Adipocyte (in vitro differentiated cells): ENCODE results near the gene RBM18.

Source experiments
- DNase-seq: peaks from one replicate; pipeline ENCODE4 v3.0.0-alpha.2; 2015; ENCODE audit warnings: low read depth
- H3K27me3 ChIP-seq: replicated peaks from 2 replicates; pipeline ENCODE4 v1.7.0; 2013; ENCODE audit warnings: mild to moderate bottlenecking, low read length, moderate library complexity; ENCODE audit not compliant: control insufficient read depth, insufficient read depth
- H3K36me3 ChIP-seq: 2 replicates; pipeline ENCODE4 v1.7.0; 2013; ENCODE audit warnings: low read length, mild to moderate bottlenecking, moderate library complexity; ENCODE audit not compliant: control insufficient read depth, insufficient read depth, severe bottlenecking
- H3K4me1 ChIP-seq: 2 replicates; pipeline ENCODE4 v1.7.0; 2013; ENCODE audit warnings: mild to moderate bottlenecking, low read length, moderate library complexity; ENCODE audit not compliant: control insufficient read depth, insufficient read depth
- H3K4me3 ChIP-seq: 2 replicates; pipeline ENCODE4 v1.7.0; 2013; ENCODE audit warnings: mild to moderate bottlenecking, low read length, moderate library complexity
- H3K9ac ChIP-seq: 2 replicates; pipeline ENCODE4 v1.7.0; 2013; ENCODE audit warnings: mild to moderate bottlenecking, low read length, moderate library complexity
- H3K9me3 ChIP-seq: 2 replicates; pipeline ENCODE4 v1.7.0; 2013; ENCODE audit warnings: mild to moderate bottlenecking, low read length, moderate library complexity; ENCODE audit not compliant: control insufficient read depth

The RBM18 gene

GRCh38 chr9:122197882-122198281 lies 66.8 kb downstream of the RBM18 start:
- no peak for DNase-seq
- peaks cover 14% of the 10 kb centered on the region for H3K4me1 ChIP-seq
- no peak overlapping the region for H3K4me3 ChIP-seq
- H3K9ac ChIP-seq, result no peak overlapping the region
- H3K9me3 ChIP-seq, result no peaks in the 10 kb centered on the region
- H3K27me3 ChIP-seq, result peaks cover 17% of the 10 kb centered on the region
- no peaks in the 10 kb centered on the region for H3K36me3 ChIP-seq

GRCh38 chr9:122197426-122197825 lies 67.2 kb downstream of the RBM18 start:
- no peak overlapping the region for H3K9ac ChIP-seq
- DNase-seq, result no peak
- H3K27me3 ChIP-seq, result peaks cover 17% of the 10 kb centered on the region
- peaks cover 14% of the 10 kb centered on the region for H3K4me1 ChIP-seq
- H3K4me3 ChIP-seq, result no peak overlapping the region
- H3K9me3 ChIP-seq, result no peaks in the 10 kb centered on the region
- H3K36me3 ChIP-seq, result no peaks in the 10 kb centered on the region

- no peaks in the 10 kb centered on the region for H3K36me3 ChIP-seq
- no peak overlapping the region for H3K9ac ChIP-seq
- no peaks in the 10 kb centered on the region for H3K9me3 ChIP-seq
- no peak overlapping the region for H3K4me3 ChIP-seq
- peaks cover 17% of the 10 kb centered on the region for H3K27me3 ChIP-seq
- no peak for DNase-seq
- peaks cover under 1% of the 10 kb centered on the region for H3K4me1 ChIP-seq
Observed at GRCh38 chr9:122195875-122196274, 68.8 kb downstream of the RBM18 start.

- H3K9me3 ChIP-seq, result no peaks in the 10 kb centered on the region
- no peaks in the 10 kb centered on the region for H3K4me1 ChIP-seq
- H3K27me3 ChIP-seq, result peaks cover 17% of the 10 kb centered on the region
- H3K4me3 ChIP-seq, result no peak overlapping the region
- no peaks in the 10 kb centered on the region for H3K36me3 ChIP-seq
- no peak overlapping the region for H3K9ac ChIP-seq
- no peak for DNase-seq
Observed at GRCh38 chr9:122193651-122194050, 71.0 kb downstream of the RBM18 start.

- Histone ChIP-seq H3K36me3 (no peaks in the 10 kb centered on the region), H3K27me3 (peaks cover 12% of the 10 kb centered on the region), H3K9ac (no peak overlapping the region), H3K4me3 (no peak overlapping the region), H3K4me1 (no peaks in the 10 kb centered on the region), H3K9me3 (no peaks in the 10 kb centered on the region)
- no peak for DNase-seq
Observed at GRCh38 chr9:122192914-122193525, 71.6 kb downstream of the RBM18 start.

GRCh38 chr9:122192261-122192875 lies 72.3 kb downstream of the RBM18 start:
- Histone ChIP-seq H3K9ac (no peak overlapping the region), H3K4me1 (no peaks in the 10 kb centered on the region), H3K9me3 (no peaks in the 10 kb centered on the region), H3K4me3 (no peak overlapping the region), H3K36me3 (no peaks in the 10 kb centered on the region), H3K27me3 (peaks cover 6% of the 10 kb centered on the region)
- DNase-seq, result no peak

- no peak overlapping the region for H3K9ac ChIP-seq
- H3K27me3 ChIP-seq, result no peaks in the 10 kb centered on the region
- no peak for DNase-seq
- no peak overlapping the region for H3K4me3 ChIP-seq
- H3K4me1 ChIP-seq, result no peaks in the 10 kb centered on the region
- no peaks in the 10 kb centered on the region for H3K36me3 ChIP-seq
- no peaks in the 10 kb centered on the region for H3K9me3 ChIP-seq
Observed at GRCh38 chr9:122191584-122191983, 73.1 kb downstream of the RBM18 start.

- Histone ChIP-seq H3K4me1 (no peaks in the 10 kb centered on the region), H3K36me3 (no peaks in the 10 kb centered on the region), H3K9ac (no peak overlapping the region), H3K4me3 (no peak overlapping the region), H3K9me3 (no peaks in the 10 kb centered on the region), H3K27me3 (peaks cover under 1% of the 10 kb centered on the region)
- no peak for DNase-seq
Observed at GRCh38 chr9:122190597-122191381, 73.9 kb downstream of the RBM18 start.

GRCh38 chr9:122188369-122188768 lies 76.3 kb downstream of the RBM18 start:
- no peak for DNase-seq
- Histone ChIP-seq H3K4me3 (no peak overlapping the region), H3K9ac (no peak overlapping the region), H3K9me3 (no peaks in the 10 kb centered on the region), H3K4me1 (no peaks in the 10 kb centered on the region), H3K36me3 (no peaks in the 10 kb centered on the region), H3K27me3 (peaks cover 18% of the 10 kb centered on the region)
